Measurements from ENCODE around the gene UTS2R.

UTS2R gene

DNA sequence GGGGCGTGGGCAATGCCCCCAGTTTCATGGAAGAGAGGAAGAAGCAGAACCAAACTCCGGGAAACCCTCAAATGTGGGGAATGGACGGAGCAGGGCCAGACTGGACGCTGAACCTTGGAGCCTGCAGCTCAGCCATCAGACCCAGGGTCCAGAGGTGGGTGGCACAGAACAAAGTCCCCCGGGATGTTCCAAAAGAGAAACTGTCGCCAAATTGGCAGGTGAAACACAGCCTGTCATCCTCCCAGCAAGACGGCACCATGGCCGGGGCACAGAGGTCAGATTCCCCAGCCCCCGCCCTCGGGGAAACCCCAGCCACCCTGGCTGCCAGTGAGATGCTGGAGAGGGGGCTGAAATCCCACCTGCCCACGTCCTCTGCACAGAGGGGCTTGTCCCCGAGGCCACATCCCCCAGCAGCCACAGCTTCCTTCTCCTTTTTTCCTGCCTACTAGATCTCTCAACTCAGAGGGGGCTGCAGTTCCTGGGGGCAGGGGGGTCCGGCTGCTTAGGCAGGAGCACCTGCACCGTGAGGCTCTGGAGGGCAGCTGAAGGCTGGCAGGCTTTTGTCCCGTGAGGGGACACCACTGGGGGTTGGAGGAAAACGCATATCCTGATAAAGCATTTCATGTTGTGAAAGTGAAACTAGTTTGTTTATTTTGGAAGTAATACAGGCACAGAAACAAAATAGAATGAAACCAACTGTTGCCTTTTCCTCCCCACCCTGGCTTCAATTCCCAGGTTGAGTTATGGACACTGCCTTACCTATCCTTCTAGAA, 36.8 kb upstream of the UTS2R start:
- H3K4me1 ChIP-seq (ENCODE audit: control insufficient read depth in 2 of 2, insufficient read depth in 2 of 2, low read length in 2 of 2), result peaks cover 54 to 64% of the 10 kb centered on the region in 2 donors
- H3K4me3 ChIP-seq (ENCODE audit: low read length in 2 of 2), result peak overlapping the region; percentile 68 to 73
- H3K27ac ChIP-seq (ENCODE audit: low read depth in 2 of 2, low read length in 2 of 2), result peak overlapping the region; percentile 79 to 82
- H3K27me3 ChIP-seq (ENCODE audit: control insufficient read depth in 2 of 2, insufficient read depth in 2 of 2, low read length in 2 of 2), result peaks cover 4 to 5% of the 10 kb centered on the region in 2 donors
- H3K36me3 ChIP-seq (ENCODE audit: control insufficient read depth in 2 of 2, insufficient read depth in 2 of 2, low read length in 2 of 2), result no peaks in the 10 kb centered on the region
- peak overlapping the region; percentile 58 to 72 for H3K9ac ChIP-seq (ENCODE audit: low read depth in 1 of 2, low read length in 2 of 2)
- H3K9me3 ChIP-seq (ENCODE audit: control insufficient read depth in 2 of 2, low read length in 2 of 2), result no peaks in the 10 kb centered on the region

DNA sequence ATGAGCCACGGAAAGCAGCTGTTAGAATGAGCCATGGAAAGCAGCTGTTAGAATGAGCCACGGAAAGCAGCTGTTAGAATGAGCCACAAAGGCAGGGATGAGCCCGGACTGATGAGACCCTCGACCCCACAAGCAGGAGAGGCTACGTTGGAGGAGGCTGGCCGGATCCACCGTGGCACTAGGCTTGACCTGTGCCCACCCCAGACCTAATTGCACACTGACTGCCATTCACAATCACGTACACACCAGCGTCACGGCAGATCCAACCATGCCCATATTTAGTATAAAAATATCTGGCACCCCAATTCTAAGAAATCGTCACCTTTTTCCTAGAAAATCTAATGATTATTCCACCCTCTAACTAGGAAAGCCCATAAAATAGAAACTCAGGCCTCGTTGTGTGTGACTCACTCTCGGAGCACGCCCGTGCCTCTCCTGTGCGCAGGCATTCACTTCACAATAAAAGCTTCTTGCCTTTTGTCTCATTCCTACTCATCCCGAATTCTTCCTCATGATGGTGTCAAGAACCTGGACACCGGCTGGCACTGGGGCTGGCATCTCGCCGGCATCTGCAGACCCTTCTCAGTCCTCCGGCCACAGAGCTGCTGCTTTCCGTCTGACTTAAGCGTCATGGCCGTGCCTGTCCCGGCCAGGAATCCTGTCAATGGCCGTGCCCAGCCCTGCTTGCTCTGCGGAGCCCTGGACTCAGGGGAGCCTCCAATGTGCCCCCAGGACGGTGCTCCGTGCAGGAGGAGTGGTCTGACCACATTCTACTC, 32.5 kb upstream of the UTS2R start:
- Histone ChIP-seq H3K27me3 (ENCODE audit: control insufficient read depth in 2 of 2, insufficient read depth in 2 of 2, low read length in 2 of 2) (no peaks in the 10 kb centered on the region), H3K27ac (ENCODE audit: low read depth in 2 of 2, low read length in 2 of 2) (peak overlapping the region; percentile 17 to 61), H3K4me1 (ENCODE audit: control insufficient read depth in 2 of 2, insufficient read depth in 2 of 2, low read length in 2 of 2) (peaks cover 24 to 30% of the 10 kb centered on the region in 2 donors), H3K36me3 (ENCODE audit: control insufficient read depth in 2 of 2, insufficient read depth in 2 of 2, low read length in 2 of 2) (no peaks in the 10 kb centered on the region), H3K4me3 (ENCODE audit: low read length in 2 of 2) (peak overlapping the region; percentile 52 to 69), H3K9me3 (ENCODE audit: control insufficient read depth in 2 of 2, low read length in 2 of 2) (no peaks in the 10 kb centered on the region), H3K9ac (ENCODE audit: low read depth in 1 of 2, low read length in 2 of 2) (peak overlapping the region; percentile 2 to 66)

DNA sequence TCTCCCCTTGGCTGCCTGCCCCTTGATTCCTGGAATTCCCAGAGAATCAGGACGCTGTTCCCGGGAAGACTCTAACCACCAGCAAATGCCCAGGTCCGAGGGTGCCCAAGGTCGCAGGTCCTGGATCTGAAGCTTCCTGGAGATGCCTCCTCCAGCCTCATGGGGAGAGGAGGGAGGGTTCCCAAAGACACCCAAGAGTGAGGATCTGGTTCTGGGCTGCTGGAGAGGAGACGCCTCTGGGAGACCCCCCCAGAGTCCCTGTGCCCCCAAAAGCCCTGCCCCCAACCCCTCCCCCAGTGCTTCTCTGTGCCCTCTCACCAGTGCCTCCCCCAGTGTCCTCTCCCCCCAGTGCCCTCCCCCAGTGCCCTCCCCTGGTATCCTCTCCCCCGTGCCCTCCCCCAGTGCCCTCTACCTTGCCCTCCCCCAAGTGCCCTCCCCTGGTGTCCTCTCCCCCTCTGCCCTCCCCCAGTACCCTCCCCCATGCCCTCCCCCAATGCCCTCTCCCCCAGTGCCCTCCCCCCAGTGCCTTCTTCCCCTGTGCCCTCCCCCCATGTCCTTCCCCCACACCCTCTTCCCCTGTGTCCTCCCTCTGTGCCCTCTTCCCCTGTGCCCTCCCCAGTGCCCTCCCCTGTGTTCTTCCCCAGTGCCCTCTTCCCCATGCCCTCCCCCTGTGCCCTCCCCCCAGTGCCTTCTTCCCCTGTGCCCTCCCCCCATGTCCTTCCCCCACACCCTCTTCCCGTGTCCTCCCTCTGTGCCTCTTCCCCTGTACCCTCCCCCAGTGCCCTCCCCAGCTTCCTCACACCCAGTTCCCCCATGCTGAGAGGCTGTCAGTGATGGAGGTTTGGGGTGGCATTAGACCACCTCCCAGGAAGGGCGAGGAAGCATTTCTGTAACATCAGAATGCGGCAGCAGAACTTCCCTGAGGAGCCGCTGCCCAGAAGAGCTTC, 31.7 kb upstream of the UTS2R start:
- Histone ChIP-seq H3K27ac (ENCODE audit: low read depth in 2 of 2, low read length in 2 of 2) (peak overlapping the region; percentile 17 to 30), H3K4me1 (ENCODE audit: control insufficient read depth in 2 of 2, insufficient read depth in 2 of 2, low read length in 2 of 2) (peaks cover 16 to 26% of the 10 kb centered on the region in 2 donors), H3K36me3 (ENCODE audit: control insufficient read depth in 2 of 2, insufficient read depth in 2 of 2, low read length in 2 of 2) (no peaks in the 10 kb centered on the region), H3K27me3 (ENCODE audit: control insufficient read depth in 2 of 2, insufficient read depth in 2 of 2, low read length in 2 of 2) (no peaks in the 10 kb centered on the region), H3K4me3 (ENCODE audit: low read length in 2 of 2) (peak overlapping the region; percentile 52 to 69), H3K9ac (ENCODE audit: low read depth in 1 of 2, low read length in 2 of 2) (peak overlapping the region in 1 of 2 donors; percentile 66), H3K9me3 (ENCODE audit: control insufficient read depth in 2 of 2, low read length in 2 of 2) (no peaks in the 10 kb centered on the region)

DNA sequence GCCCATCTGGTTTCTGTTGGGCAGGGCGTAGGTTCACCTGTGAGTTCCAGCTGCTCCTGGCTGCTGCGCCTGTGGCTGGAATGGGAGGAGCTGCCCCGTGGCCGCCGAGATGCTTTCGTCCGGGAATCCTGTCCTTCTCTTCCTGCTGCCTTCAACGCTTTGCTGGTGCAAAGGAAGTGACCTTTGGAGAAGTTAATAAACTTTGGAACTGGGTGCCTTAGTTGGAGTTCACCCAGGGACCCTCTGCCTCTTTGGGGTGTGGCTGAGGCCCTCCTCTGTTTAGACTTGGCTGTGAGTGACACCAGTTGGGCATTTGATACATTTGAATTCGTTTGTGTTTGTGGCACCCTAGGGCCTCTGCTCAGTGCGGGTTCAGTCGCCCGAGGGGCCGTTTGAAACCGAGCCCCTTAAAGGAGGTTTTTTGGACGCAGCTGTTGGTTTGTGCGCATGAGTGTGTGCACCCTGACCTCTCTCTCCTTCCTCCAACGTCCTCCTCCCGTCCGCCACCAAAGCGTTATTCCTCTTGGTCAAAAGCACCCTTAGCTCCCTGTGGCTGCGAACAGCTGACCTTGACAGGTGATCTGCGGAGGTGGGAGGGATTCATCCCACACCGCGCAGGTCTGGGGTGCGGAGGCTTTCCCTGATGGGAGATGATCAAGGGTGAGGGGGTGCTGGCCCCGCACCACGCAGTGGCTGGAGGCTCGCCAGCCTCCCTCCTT, 29.0 kb upstream of the UTS2R start:
- Histone ChIP-seq H3K4me1 (ENCODE audit: control insufficient read depth in 2 of 2, insufficient read depth in 2 of 2, low read length in 2 of 2) (peaks cover 17 to 26% of the 10 kb centered on the region in 2 donors), H3K9ac (ENCODE audit: low read depth in 1 of 2, low read length in 2 of 2) (no peak overlapping the region), H3K27ac (ENCODE audit: low read depth in 2 of 2, low read length in 2 of 2) (no peak overlapping the region), H3K9me3 (ENCODE audit: control insufficient read depth in 2 of 2, low read length in 2 of 2) (no peaks in the 10 kb centered on the region), H3K4me3 (ENCODE audit: low read length in 2 of 2) (no peak overlapping the region), H3K27me3 (ENCODE audit: control insufficient read depth in 2 of 2, insufficient read depth in 2 of 2, low read length in 2 of 2) (no peaks in the 10 kb centered on the region), H3K36me3 (ENCODE audit: control insufficient read depth in 2 of 2, insufficient read depth in 2 of 2, low read length in 2 of 2) (no peaks in the 10 kb centered on the region)

DNA sequence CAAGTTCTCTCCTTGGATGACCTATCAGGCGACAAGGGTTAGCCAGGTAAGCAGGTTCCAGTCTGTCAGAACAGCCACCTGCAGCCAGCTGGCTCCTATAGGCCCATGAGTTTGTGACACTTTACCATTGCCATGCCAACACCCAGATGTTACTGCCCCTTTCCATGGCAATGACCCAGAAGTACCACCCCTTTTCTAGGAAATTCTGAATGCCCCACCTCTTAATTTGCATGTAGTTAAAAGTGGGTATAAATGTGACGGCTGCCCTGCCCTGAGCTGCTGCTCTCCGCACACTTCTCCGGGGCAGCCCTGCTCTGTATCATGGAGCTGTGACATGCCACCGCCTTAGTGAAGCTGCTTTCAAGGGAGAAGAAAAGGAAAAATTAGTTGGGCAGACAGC, 28.0 kb upstream of the UTS2R start:
- Histone ChIP-seq H3K27ac (ENCODE audit: low read depth in 2 of 2, low read length in 2 of 2) (no peak overlapping the region), H3K4me3 (ENCODE audit: low read length in 2 of 2) (no peak overlapping the region), H3K4me1 (ENCODE audit: control insufficient read depth in 2 of 2, insufficient read depth in 2 of 2, low read length in 2 of 2) (peaks cover 17 to 22% of the 10 kb centered on the region in 2 donors), H3K27me3 (ENCODE audit: control insufficient read depth in 2 of 2, insufficient read depth in 2 of 2, low read length in 2 of 2) (no peaks in the 10 kb centered on the region), H3K36me3 (ENCODE audit: control insufficient read depth in 2 of 2, insufficient read depth in 2 of 2, low read length in 2 of 2) (no peaks in the 10 kb centered on the region), H3K9me3 (ENCODE audit: control insufficient read depth in 2 of 2, low read length in 2 of 2) (no peaks in the 10 kb centered on the region), H3K9ac (ENCODE audit: low read depth in 1 of 2, low read length in 2 of 2) (no peak overlapping the region)

DNA sequence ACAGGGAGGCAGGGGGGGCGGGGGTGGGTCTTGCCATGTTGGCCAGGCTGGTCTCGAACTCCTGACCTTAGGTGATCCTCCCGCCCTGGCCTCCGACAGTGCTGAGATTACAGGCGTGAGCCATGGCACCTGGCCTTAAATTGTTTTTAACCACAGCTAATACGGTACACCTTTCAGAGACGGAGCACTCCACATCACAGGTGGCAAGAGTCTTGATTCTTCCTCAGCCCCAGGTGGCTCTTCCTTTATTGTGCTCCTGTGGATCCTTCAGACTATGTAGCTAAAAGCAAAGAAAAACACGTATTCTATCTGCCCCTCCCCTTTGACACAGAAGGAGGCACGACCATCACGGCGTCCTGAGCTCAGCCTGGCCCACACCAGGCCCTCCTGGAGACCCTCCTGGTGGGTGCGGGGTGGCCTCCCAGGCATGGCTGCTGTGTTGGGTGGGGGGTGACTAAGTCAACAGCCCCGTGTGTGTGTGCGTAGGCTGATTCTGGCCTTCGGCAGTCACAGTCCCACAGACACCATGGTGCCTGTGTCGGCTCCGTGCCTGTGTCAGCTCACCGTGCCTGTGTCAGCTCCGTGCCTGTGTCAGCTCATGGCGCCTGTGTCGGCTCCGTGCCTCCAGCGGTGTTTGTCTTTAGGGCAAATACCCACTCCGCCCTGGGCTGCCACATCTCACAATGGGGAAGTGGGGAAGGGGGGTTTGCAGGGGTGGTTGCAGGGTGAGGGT, 27.2 kb upstream of the UTS2R start:
- Histone ChIP-seq H3K9ac (ENCODE audit: low read depth in 1 of 2, low read length in 2 of 2) (peak overlapping the region in 1 of 2 donors; percentile 37), H3K4me1 (ENCODE audit: control insufficient read depth in 2 of 2, insufficient read depth in 2 of 2, low read length in 2 of 2) (peaks cover 10 to 17% of the 10 kb centered on the region in 2 donors), H3K27ac (ENCODE audit: low read depth in 2 of 2, low read length in 2 of 2) (peak overlapping the region in 1 of 2 donors; percentile 17), H3K9me3 (ENCODE audit: control insufficient read depth in 2 of 2, low read length in 2 of 2) (no peaks in the 10 kb centered on the region), H3K36me3 (ENCODE audit: control insufficient read depth in 2 of 2, insufficient read depth in 2 of 2, low read length in 2 of 2) (no peaks in the 10 kb centered on the region), H3K4me3 (ENCODE audit: low read length in 2 of 2) (no peak overlapping the region), H3K27me3 (ENCODE audit: control insufficient read depth in 2 of 2, insufficient read depth in 2 of 2, low read length in 2 of 2) (no peaks in the 10 kb centered on the region)

DNA sequence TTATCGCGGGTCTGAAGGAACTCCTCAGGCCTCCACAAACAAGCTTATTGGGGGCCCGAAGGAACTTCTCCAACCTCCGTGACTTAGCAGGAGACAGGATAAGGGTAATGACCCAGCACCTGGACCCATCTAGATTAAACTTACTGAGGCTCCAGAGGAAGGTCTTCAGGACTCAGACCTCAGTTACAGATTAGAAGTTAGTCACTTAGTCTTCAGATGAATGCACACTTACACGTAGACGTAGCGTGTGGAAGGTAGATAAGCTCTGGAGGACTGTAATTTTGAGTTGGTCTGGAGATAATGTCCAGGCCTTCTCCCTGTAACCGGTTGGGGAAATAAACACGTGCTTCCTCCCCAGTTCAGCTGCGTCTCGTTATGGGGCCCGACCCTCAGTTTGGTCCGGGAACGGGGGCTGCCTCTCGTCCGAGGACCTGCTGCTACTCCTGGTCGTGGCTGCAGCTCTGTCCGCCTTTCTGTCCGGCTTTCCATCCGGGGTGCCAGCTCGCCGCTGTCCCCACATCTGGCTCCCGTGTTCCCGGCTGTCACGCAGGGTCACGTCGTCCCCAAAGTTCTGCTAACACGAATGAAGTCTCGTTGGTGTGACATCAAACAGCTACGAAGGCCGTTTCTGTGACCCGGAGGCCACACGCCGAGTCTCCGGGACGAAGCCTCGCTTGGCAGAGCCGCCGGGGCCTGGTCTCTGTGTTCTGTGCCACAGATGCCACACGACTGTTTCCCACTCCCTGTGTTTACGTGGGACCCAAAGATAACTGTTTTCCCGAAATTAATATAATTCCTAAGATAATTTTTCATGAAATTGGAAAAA, 26.2 kb upstream of the UTS2R start:
- Histone ChIP-seq H3K9ac (ENCODE audit: low read depth in 1 of 2, low read length in 2 of 2) (no peak overlapping the region), H3K36me3 (ENCODE audit: control insufficient read depth in 2 of 2, insufficient read depth in 2 of 2, low read length in 2 of 2) (no peaks in the 10 kb centered on the region), H3K27me3 (ENCODE audit: control insufficient read depth in 2 of 2, insufficient read depth in 2 of 2, low read length in 2 of 2) (no peaks in the 10 kb centered on the region), H3K4me3 (ENCODE audit: low read length in 2 of 2) (no peak overlapping the region), H3K27ac (ENCODE audit: low read depth in 2 of 2, low read length in 2 of 2) (no peak overlapping the region), H3K9me3 (ENCODE audit: control insufficient read depth in 2 of 2, low read length in 2 of 2) (no peaks in the 10 kb centered on the region), H3K4me1 (ENCODE audit: control insufficient read depth in 2 of 2, insufficient read depth in 2 of 2, low read length in 2 of 2) (peaks cover 6 to 13% of the 10 kb centered on the region in 2 donors)

DNA sequence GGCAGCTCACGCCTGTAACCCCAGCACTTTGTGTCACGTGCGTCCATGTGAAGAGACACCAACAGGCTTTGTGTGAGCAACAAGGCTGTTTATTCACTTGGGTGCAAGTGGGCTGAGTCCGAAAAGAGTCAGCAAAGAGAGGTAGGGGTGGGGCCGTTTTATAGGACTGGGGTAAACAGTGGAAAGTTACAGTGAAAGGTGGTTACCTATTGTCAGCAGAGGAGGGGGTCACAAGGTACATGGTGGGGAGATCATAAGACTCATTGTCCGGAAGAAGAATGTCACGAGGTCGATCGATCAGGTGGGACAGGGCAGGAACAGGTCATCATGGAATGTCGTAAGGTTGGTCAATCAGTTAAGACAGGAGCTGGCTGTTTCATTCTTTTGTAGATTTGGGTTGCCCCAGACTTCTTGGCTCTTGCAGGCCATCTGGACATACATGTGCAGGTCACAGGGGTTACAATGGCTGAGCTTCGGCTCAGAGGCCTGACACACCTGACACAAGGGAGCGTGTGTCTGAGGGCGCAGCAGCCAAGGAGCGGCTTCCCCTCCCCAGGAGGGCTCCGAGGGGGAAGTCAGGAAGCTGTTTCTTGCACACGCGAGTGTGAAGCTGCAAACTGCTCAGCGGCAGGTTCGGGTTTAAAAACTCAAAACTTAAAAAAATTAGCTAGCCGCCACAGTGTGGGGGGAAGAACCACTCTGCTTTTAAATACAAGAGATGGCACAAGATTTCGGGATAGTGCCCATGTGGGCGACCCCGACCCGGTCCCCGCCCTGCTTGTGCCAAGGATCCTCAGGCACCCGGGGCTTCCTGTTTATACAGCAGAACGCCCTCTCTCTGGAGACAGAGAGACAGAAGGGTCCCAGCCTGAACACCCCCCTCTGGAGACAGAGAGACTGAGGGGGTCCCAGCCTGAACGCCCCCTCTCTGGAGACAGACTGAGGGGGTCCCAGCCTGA, 24.9 kb upstream of the UTS2R start:
- H3K27me3 ChIP-seq (ENCODE audit: control insufficient read depth in 2 of 2, insufficient read depth in 2 of 2, low read length in 2 of 2), result no peaks in the 10 kb centered on the region
- H3K9ac ChIP-seq (ENCODE audit: low read depth in 1 of 2, low read length in 2 of 2), result peak overlapping the region in 1 of 2 donors; percentile 47
- H3K36me3 ChIP-seq (ENCODE audit: control insufficient read depth in 2 of 2, insufficient read depth in 2 of 2, low read length in 2 of 2), result no peaks in the 10 kb centered on the region
- peak overlapping the region in 1 of 2 donors; percentile 21 for H3K27ac ChIP-seq (ENCODE audit: low read depth in 2 of 2, low read length in 2 of 2)
- H3K4me3 ChIP-seq (ENCODE audit: low read length in 2 of 2), result no peak overlapping the region
- H3K4me1 ChIP-seq (ENCODE audit: control insufficient read depth in 2 of 2, insufficient read depth in 2 of 2, low read length in 2 of 2), result peaks cover 6 to 17% of the 10 kb centered on the region in 2 donors
- H3K9me3 ChIP-seq (ENCODE audit: control insufficient read depth in 2 of 2, low read length in 2 of 2), result no peaks in the 10 kb centered on the region
